Measurements from ENCODE around the gene KRTCAP2. TPM values are rescaled to one million over a fixed set of nuclear protein-coding genes. Genes with fewer than 3 reads are reported as not detected.

KRTCAP2 gene
- total RNA-seq, 1 donor from 2014 or later: 108 TPM

- Mint-ChIP-seq H3K4me1 (ENCODE audit: low read depth, unreplicated experiment) (no peaks in the 10 kb centered on the region), H3K36me3 (ENCODE audit: unreplicated experiment) (no peaks in the 10 kb centered on the region), H3K9me3 (ENCODE audit: unreplicated experiment) (peaks cover 2% of the 10 kb centered on the region), H3K27me3 (ENCODE audit: unreplicated experiment) (peaks cover 10% of the 10 kb centered on the region), H3K27ac (ENCODE audit: unreplicated experiment) (peak within 1 kb of the TSS; percentile 64), H3K4me3 (ENCODE audit: unreplicated experiment) (peak within 1 kb of the TSS; percentile 95)
- DNase-seq: peak; percentile 94
- no peak for TF ChIP-seq CTCF (IDR thresholded peaks at IDR 0.05; ENCODE audit: partially characterized antibody, unreplicated experiment)
These were observed 33.0 kb downstream of the KRTCAP2 start, which contains the start of gene DPM3 for GRCh38 chr1:155139895-155140629. DPM3 (minus strand) TSS chr1:155140531; CDS start chr1:155140240, 291 bp downstream.

GRCh38 chr1:155137154-155137949 lies 35.8 kb downstream of the KRTCAP2 start:
- peaks cover 4% of the 10 kb centered on the region for H3K9me3 Mint-ChIP-seq (ENCODE audit: unreplicated experiment)
- peak overlapping the region; percentile 100 for H3K4me3 Mint-ChIP-seq (ENCODE audit: unreplicated experiment)

GRCh38 chr1:155136748-155137147 lies 36.4 kb downstream of the KRTCAP2 start:
- Mint-ChIP-seq H3K4me3 (ENCODE audit: unreplicated experiment) (peak overlapping the region; percentile 100), H3K9me3 (ENCODE audit: unreplicated experiment) (peaks cover 4% of the 10 kb centered on the region), H3K27me3 (ENCODE audit: unreplicated experiment) (peaks cover 11% of the 10 kb centered on the region), H3K4me1 (ENCODE audit: low read depth, unreplicated experiment) (peaks cover 3% of the 10 kb centered on the region), H3K36me3 (ENCODE audit: unreplicated experiment) (no peaks in the 10 kb centered on the region), H3K27ac (ENCODE audit: unreplicated experiment) (peak overlapping the region; percentile 77)
- DNase-seq: no peak
- no peak for TF ChIP-seq CTCF (IDR thresholded peaks at IDR 0.05; ENCODE audit: partially characterized antibody, unreplicated experiment)

More at GRCh38 chr1:155137154-155137949, 35.8 kb downstream of the KRTCAP2 start:
- peaks cover 11% of the 10 kb centered on the region for H3K27me3 Mint-ChIP-seq (ENCODE audit: unreplicated experiment)
- no peak overlapping the region for H3K27ac Mint-ChIP-seq (ENCODE audit: unreplicated experiment)
- no peak for DNase-seq
- H3K36me3 Mint-ChIP-seq (ENCODE audit: unreplicated experiment): no peaks in the 10 kb centered on the region
- TF ChIP-seq CTCF (IDR thresholded peaks at IDR 0.05; ENCODE audit: partially characterized antibody, unreplicated experiment): no peak
- peaks cover 3% of the 10 kb centered on the region for H3K4me1 Mint-ChIP-seq (ENCODE audit: low read depth, unreplicated experiment)

- Mint-ChIP-seq H3K36me3 (ENCODE audit: unreplicated experiment) (no peaks in the 10 kb centered on the region), H3K4me1 (ENCODE audit: low read depth, unreplicated experiment) (peaks cover 6% of the 10 kb centered on the region), H3K9me3 (ENCODE audit: unreplicated experiment) (peaks cover 6% of the 10 kb centered on the region), H3K4me3 (ENCODE audit: unreplicated experiment) (peak within 1 kb of the TSS; percentile 100), H3K27me3 (ENCODE audit: unreplicated experiment) (peaks cover 11% of the 10 kb centered on the region), H3K27ac (ENCODE audit: unreplicated experiment) (peak within 1 kb of the TSS; percentile 98)
- TF ChIP-seq CTCF (IDR thresholded peaks at IDR 0.05; ENCODE audit: partially characterized antibody, unreplicated experiment): no peak
- DNase-seq: peak; percentile 98
These were observed 37.6 kb downstream of the KRTCAP2 start, which contains the start of gene SLC50A1 for GRCh38 chr1:155135415-155136028. SLC50A1 (plus strand) TSS chr1:155135852; CDS start chr1:155135912, 60 bp downstream.

Data from glutamatergic neuron (in vitro differentiated cells).